Astrocyte (in vitro differentiated cells and primary cell): ENCODE measurements around the gene SYTL3. TPM values are rescaled to one million over a fixed set of nuclear protein-coding genes. Genes with fewer than 3 reads are reported as not detected.

Experiments
- DNase-seq: peaks from one replicate; pipeline ENCODE4 v3.0.0-alpha.2; 2010; ENCODE audit warnings: low read depth
- FAIRE-seq: peaks from 2 replicates; lab custom pipeline; 2011; peaks lifted over from hg19 to GRCh38; lab: Jason Lieb, UNC
- H2AFZ ChIP-seq: 2 replicates; pipeline ENCODE4 v1.6.0; 2012; ENCODE audit warnings: low read depth, low read length, inconsistent platforms
- H3K27ac ChIP-seq: 2 replicates; pipeline ENCODE4 v1.5.1; 2011; ENCODE audit warnings: low read depth, low read length, inconsistent platforms
- H3K27me3 ChIP-seq: 2 replicates; pipeline ENCODE4 v1.6.0; 2011; ENCODE audit warnings: low read length, inconsistent platforms; ENCODE audit not compliant: insufficient read depth
- H3K36me3 ChIP-seq: 2 replicates; pipeline ENCODE4 v1.5.1; 2011; ENCODE audit warnings: low read length, inconsistent platforms; ENCODE audit not compliant: insufficient read depth
- H3K4me1 ChIP-seq: 2 replicates; pipeline ENCODE4 v1.5.1; 2011; ENCODE audit warnings: low read length, inconsistent platforms; ENCODE audit not compliant: insufficient read depth
- H3K4me2 ChIP-seq: 2 replicates; pipeline ENCODE4 v1.6.0; 2012; ENCODE audit warnings: low read length, inconsistent platforms
- H3K4me3 ChIP-seq: 2 replicates; pipeline ENCODE4 v1.5.1; 2011; ENCODE audit warnings: low read depth, mild to moderate bottlenecking, low read length, inconsistent platforms; ENCODE audit not compliant: insufficient read depth
- H3K79me2 ChIP-seq: 2 replicates; pipeline ENCODE4 v1.6.0; 2012; ENCODE audit warnings: mild to moderate bottlenecking, low read length, inconsistent platforms; ENCODE audit not compliant: insufficient read depth
- H3K9ac ChIP-seq: 2 replicates; pipeline ENCODE4 v1.6.0; 2012; ENCODE audit warnings: mild to moderate bottlenecking, low read length, inconsistent platforms
- H3K9me3 ChIP-seq: 2 replicates; pipeline ENCODE4 v1.5.1; 2012; ENCODE audit warnings: low read depth, mild to moderate bottlenecking, low read length, inconsistent platforms; ENCODE audit not compliant: insufficient read depth
- H4K20me1 ChIP-seq: 2 replicates; pipeline ENCODE4 v1.6.0; 2012; ENCODE audit warnings: low read length, inconsistent platforms; ENCODE audit not compliant: insufficient read depth
- H3K27ac Mint-ChIP-seq: one replicate; pipeline ENCODE4 v1.8.0; 2021; ENCODE audit warnings: mild to moderate bottlenecking, mixed read lengths; ENCODE audit not compliant: unreplicated experiment
- H3K27me3 Mint-ChIP-seq: one replicate; pipeline ENCODE4 v1.8.0; 2021; ENCODE audit warnings: low read depth, mixed read lengths; ENCODE audit not compliant: unreplicated experiment
- H3K36me3 Mint-ChIP-seq: one replicate; pipeline ENCODE4 v1.8.0; 2021; ENCODE audit warnings: low read depth, mixed read lengths; ENCODE audit not compliant: unreplicated experiment
- H3K4me1 Mint-ChIP-seq: one replicate; pipeline ENCODE4 v1.8.0; 2021; ENCODE audit warnings: low read depth, mixed read lengths; ENCODE audit not compliant: unreplicated experiment
- H3K4me3 Mint-ChIP-seq: one replicate; pipeline ENCODE4 v1.8.0; 2021; ENCODE audit warnings: mild to moderate bottlenecking, moderate library complexity, mixed read lengths; ENCODE audit not compliant: unreplicated experiment
- H3K9me3 Mint-ChIP-seq: one replicate; pipeline ENCODE4 v1.8.0; 2021; ENCODE audit warnings: mild to moderate bottlenecking, mixed read lengths; ENCODE audit not compliant: unreplicated experiment
- CTCF ChIP-seq: IDR thresholded peaks from 2 replicates; pipeline ENCODE4 v1.5.1; 2011; ENCODE audit warnings: low read depth, mild to moderate bottlenecking, inconsistent platforms, low read length, moderate library complexity; ENCODE audit not compliant: insufficient read depth
- EZH2 ChIP-seq: IDR thresholded peaks from 2 replicates; pipeline ENCODE4 v1.6.1; 2012; ENCODE audit warnings: mild to moderate bottlenecking, low read length, inconsistent platforms; ENCODE audit not compliant: insufficient read depth
- total RNA-seq: library from RNA; stranded (reverse); gene quantifications from 2 replicates; pipeline ENCODE4 v1.2.1, GENCODE V29; 2021

SYTL3 gene
- total RNA-seq, 1 donor from 2014 or later, result 1.2 TPM

- Histone ChIP-seq H3K27ac (no peak overlapping the region), H3K4me1 (peaks cover 10% of the 10 kb centered on the region), H3K9me3 (no peaks in the 10 kb centered on the region), H3K9ac (no peak overlapping the region), H3K27me3 (no peaks in the 10 kb centered on the region), H4K20me1 (peaks cover 58% of the 10 kb centered on the region), H2AFZ (no peak overlapping the region), H3K36me3 (peaks cover 3% of the 10 kb centered on the region), H3K79me2 (peaks cover 95% of the 10 kb centered on the region), H3K4me2 (no peak overlapping the region), H3K4me3 (no peak overlapping the region)
- Mint-ChIP-seq H3K27ac (no peak overlapping the region), H3K4me3 (no peak overlapping the region), H3K27me3 (no peaks in the 10 kb centered on the region), H3K9me3 (no peaks in the 10 kb centered on the region), H3K36me3 (peaks cover 3% of the 10 kb centered on the region), H3K4me1 (peaks cover 37% of the 10 kb centered on the region)
- DNase-seq (no peak), FAIRE-seq (no peak)
- TF ChIP-seq EZH2 (no peak), CTCF (no peak)
These were observed 157.9 kb downstream of the SYTL3 start for GRCh38 chr6:158807515-158808441.

- H3K9me3 Mint-ChIP-seq, result no peaks in the 10 kb centered on the region
- H3K27ac Mint-ChIP-seq, result no peak overlapping the region
- Histone ChIP-seq H3K9ac (no peak overlapping the region), H3K27me3 (no peaks in the 10 kb centered on the region), H4K20me1 (peaks cover 60% of the 10 kb centered on the region), H3K9me3 (no peaks in the 10 kb centered on the region), H3K4me3 (no peak overlapping the region), H2AFZ (no peak overlapping the region), H3K79me2 (peaks cover 96% of the 10 kb centered on the region), H3K36me3 (peaks cover 6% of the 10 kb centered on the region), H3K4me1 (peaks cover 6% of the 10 kb centered on the region), H3K4me2 (no peak overlapping the region), H3K27ac (no peak overlapping the region)
- peaks cover 6% of the 10 kb centered on the region for H3K36me3 Mint-ChIP-seq
- no peak overlapping the region for H3K4me3 Mint-ChIP-seq
- FAIRE-seq (no peak), DNase-seq (no peak)
- H3K4me1 Mint-ChIP-seq, result peaks cover 41% of the 10 kb centered on the region
- no peaks in the 10 kb centered on the region for H3K27me3 Mint-ChIP-seq
- TF ChIP-seq CTCF, result no peak
- TF ChIP-seq EZH2, result no peak
These were observed 158.6 kb downstream of the SYTL3 start for GRCh38 chr6:158808442-158808833.
